HepG2 (cell line): ENCODE measurements around the gene TMCC1. TPM values are rescaled to one million over a fixed set of nuclear protein-coding genes. Genes with fewer than 3 reads are reported as not detected.

Source experiments
- CEBPB ChIP-seq: IDR thresholded peaks from 2 replicates; pipeline ENCODE4 v1.6.1; 2011; ENCODE audit warnings: low read depth, low read length, improper control_type of control experiment, borderline replicate concordance
- EED ChIP-seq: sonication (generic); formaldehyde crosslinking; IDR thresholded peaks from 2 replicates; pipeline ENCODE4 v1.5.0; 2020; ENCODE audit warnings: mild to moderate bottlenecking, missing genetic modification reagents
- GFI1 ChIP-seq: sonication (generic); formaldehyde crosslinking; IDR thresholded peaks from 2 replicates; pipeline ENCODE4 v1.5.0; 2020; ENCODE audit warnings: missing genetic modification reagents, mild to moderate bottlenecking, borderline replicate concordance
- HNRNPUL1 ChIP-seq: fragments of 200-400 bp; formaldehyde crosslinking; IDR thresholded peaks from 2 replicates; pipeline ENCODE4 v1.6.1; 2017; ENCODE audit warnings: low read depth, mild to moderate bottlenecking, low read length, moderate library complexity
- JDP2 ChIP-seq: sonication (generic); formaldehyde crosslinking; IDR thresholded peaks from 2 replicates; pipeline ENCODE4 v1.8.1; 2022; ENCODE audit warnings: missing genetic modification reagents, borderline replicate concordance
- KMT2A ChIP-seq: sonication (generic); formaldehyde crosslinking; IDR thresholded peaks from 2 replicates; pipeline ENCODE4 v1.4.0; 2020; ENCODE audit warnings: missing genetic modification reagents
- MED13 ChIP-seq: sonication (generic); formaldehyde crosslinking; IDR thresholded peaks from 2 replicates; pipeline ENCODE4 v1.5.0; 2020; ENCODE audit warnings: missing genetic modification reagents
- NCOR1 ChIP-seq: fragments of 200-600 bp; sonication (generic); IDR thresholded peaks from 2 replicates; pipeline ENCODE4 v1.7.0; 2017; ENCODE audit warnings: antibody characterized with exemption, low read length, borderline replicate concordance
- PCBP2 ChIP-seq: fragments of 200-400 bp; formaldehyde crosslinking; optimal IDR thresholded peaks from 2 replicates; pipeline ENCODE3; 2018; ENCODE audit warnings: low read length, low read depth; ENCODE audit not compliant: poor library complexity, severe bottlenecking
- RBM39 ChIP-seq: fragments of 200-400 bp; formaldehyde crosslinking; IDR thresholded peaks from one replicate; pipeline ENCODE4 v1.6.1; 2018; ENCODE audit warnings: antibody characterized with exemption, mild to moderate bottlenecking, low read depth, low read length; ENCODE audit not compliant: poor library complexity, severe bottlenecking
- RFX5 ChIP-seq: IDR thresholded peaks from 2 replicates; pipeline ENCODE4 v1.6.1; 2011; ENCODE audit warnings: low read depth, low read length, improper control_type of control experiment
- RNF2 ChIP-seq: fragments of 450-650 bp; conservative IDR thresholded peaks from 2 replicates; pipeline ENCODE4 v1.6.1; 2016; ENCODE audit warnings: low read depth
- SETDB1 ChIP-seq: sonication (generic); formaldehyde crosslinking; IDR thresholded peaks from 2 replicates; pipeline ENCODE4 v1.5.1; 2020; ENCODE audit warnings: missing genetic modification reagents, mild to moderate bottlenecking, borderline replicate concordance
- TBX2 ChIP-seq: sonication (generic); formaldehyde crosslinking; IDR thresholded peaks from 2 replicates; pipeline ENCODE4 v1.5.0; 2020; ENCODE audit warnings: missing genetic modification reagents, mild to moderate bottlenecking, borderline replicate concordance
- TCF7 ChIP-seq: sonication (generic); IDR thresholded peaks from 2 replicates; pipeline ENCODE4 v1.6.1; 2016; ENCODE audit warnings: antibody characterized with exemption, low read depth
- THAP8 ChIP-seq: sonication (generic); formaldehyde crosslinking; IDR thresholded peaks from 2 replicates; pipeline ENCODE4 v1.5.1; 2020; ENCODE audit warnings: missing genetic modification reagents, mild to moderate bottlenecking, borderline replicate concordance
- ZBTB7B ChIP-seq: sonication (generic); formaldehyde crosslinking; IDR thresholded peaks from 2 replicates; pipeline ENCODE4 v1.4.0; 2020; ENCODE audit warnings: missing genetic modification reagents
- ZKSCAN1 ChIP-seq: fragments of 150-350 bp; IDR thresholded peaks from 2 replicates; pipeline ENCODE4 v1.6.1; 2014; ENCODE audit warnings: low read length
- ZNF34 ChIP-seq: sonication (generic); formaldehyde crosslinking; IDR thresholded peaks from 2 replicates; pipeline ENCODE4 v1.4.0; 2020; ENCODE audit warnings: mild to moderate bottlenecking, missing genetic modification reagents, borderline replicate concordance
- ZNF530 ChIP-seq: sonication (generic); formaldehyde crosslinking; IDR thresholded peaks from 2 replicates; pipeline ENCODE4 v1.5.0; 2020; ENCODE audit warnings: low read depth, mild to moderate bottlenecking, missing genetic modification reagents
- ZNF543 ChIP-seq: sonication (generic); formaldehyde crosslinking; IDR thresholded peaks from 2 replicates; pipeline ENCODE4 v1.4.0; 2020; ENCODE audit warnings: mild to moderate bottlenecking, missing genetic modification reagents
- ZNF614 ChIP-seq: IDR thresholded peaks from 2 replicates; pipeline ENCODE4 v1.6.1; 2018; ENCODE audit warnings: missing biosample characterization, missing genetic modification reagents, inconsistent platforms, borderline replicate concordance
- ZNF629 ChIP-seq: sonication (generic); formaldehyde crosslinking; conservative IDR thresholded peaks from 2 replicates; pipeline ENCODE4 v1.5.0; 2020; ENCODE audit warnings: missing genetic modification reagents
- ZNF713 ChIP-seq: sonication (generic); formaldehyde crosslinking; IDR thresholded peaks from 2 replicates; pipeline ENCODE4 v1.4.0; 2020; ENCODE audit warnings: mild to moderate bottlenecking, missing genetic modification reagents
- ZNF841 ChIP-seq: sonication (generic); formaldehyde crosslinking; IDR thresholded peaks from 2 replicates; pipeline ENCODE4 v1.8.1; 2023; ENCODE audit warnings: missing genetic modification reagents, borderline replicate concordance
- polyA plus RNA-seq, 8 experiments: library from polyadenylated mRNA; depleted of rRNA in 3 of 8; stranded (reverse) in 7 of 8; unstranded in 1 of 8; fragments of >200 nt; fragmentation: Illumina TruSeq in 4 of 8; extraction: Trizol in 4 of 8; gene quantifications; 2 replicates each; pipeline versions ENCODE4 v1.2.1 to v1.2.3, GENCODE V29; 2011 to 2016; ENCODE audit warnings: low read depth in 4 of 8, missing spikeins in 1 of 8, mixed read lengths in 1 of 8; ENCODE audit not compliant: insufficient read depth in 1 of 8
- total RNA-seq, 5 experiments: library from RNA; depleted of rRNA; stranded (reverse); fragments of >200 nt; fragmentation: Illumina TruSeq; extraction: Trizol; gene quantifications; 2 replicates each; pipeline ENCODE4 v1.2.3, GENCODE V29; 2016; ENCODE audit warnings: low read depth in 1 of 5
- TF ChIP-seq, protein P1 (sequence below): sonication (generic); formaldehyde crosslinking; IDR thresholded peaks from 2 replicates; pipeline ENCODE4 v1.4.0; 2020; ENCODE audit warnings: missing genetic modification reagents
- TF ChIP-seq, protein P2 (sequence below): sonication (generic); formaldehyde crosslinking; IDR thresholded peaks from 2 replicates; pipeline ENCODE4 v1.4.0; 2020; ENCODE audit warnings: missing genetic modification reagents
- TF ChIP-seq, protein P3 (sequence below): sonication (generic); formaldehyde crosslinking; conservative IDR thresholded peaks from 2 replicates; pipeline ENCODE4 v1.4.0; 2020; ENCODE audit warnings: mild to moderate bottlenecking, missing genetic modification reagents, moderate library complexity

Gene TMCC1
- total and polyA plus RNA-seq, 2 of the 13 experiments (the other 11 are each of a cell fraction or from before 2014, with no cell fraction given): 12.1 to 264 TPM

DNA sequence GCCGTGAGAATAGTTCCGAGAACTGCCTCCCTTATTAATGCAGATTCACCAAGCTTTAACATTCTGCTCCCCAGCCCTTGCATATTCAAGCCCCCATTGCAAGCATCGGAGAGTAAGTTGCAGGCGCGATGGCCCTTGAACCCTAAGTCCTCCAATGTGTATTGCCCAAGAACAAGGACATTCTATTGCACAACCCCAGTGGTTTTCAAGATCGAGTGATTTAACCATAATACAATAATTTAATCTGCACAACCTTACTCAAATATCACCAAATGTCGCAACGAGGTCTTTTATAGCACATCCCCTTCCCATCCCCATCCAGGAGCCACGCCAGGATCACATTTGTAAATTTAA, 265.4 kb downstream of the TMCC1 start (continued):
- no peak for TF ChIP-seq ZNF543 (CRISPR knock-in tag)
- no peak for TF ChIP-seq NCOR1
- TF ChIP-seq, protein P1, sequence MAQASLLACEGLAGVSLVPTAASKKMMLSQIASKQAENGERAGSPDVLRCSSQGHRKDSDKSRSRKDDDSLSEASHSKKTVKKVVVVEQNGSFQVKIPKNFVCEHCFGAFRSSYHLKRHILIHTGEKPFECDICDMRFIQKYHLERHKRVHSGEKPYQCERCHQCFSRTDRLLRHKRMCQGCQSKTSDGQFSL (CRISPR knock-in tag): no peak
- no peak for TF ChIP-seq RFX5
- no peak for TF ChIP-seq ZBTB7B (CRISPR knock-in tag)
- no peak for TF ChIP-seq JDP2
- TF ChIP-seq ZNF614 (CRISPR knock-in tag): no peak
- no peak for TF ChIP-seq ZNF841 (CRISPR knock-in tag)
- TF ChIP-seq CEBPB: peak; percentile 97
- TF ChIP-seq SETDB1 (CRISPR knock-in tag): no peak
- TF ChIP-seq ZKSCAN1: no peak
- TF ChIP-seq ZNF530 (CRISPR knock-in tag): no peak
- 0 out of 2 replicates have a peak, but pooled peaks have one; percentile 13 for TF ChIP-seq EED (CRISPR knock-in tag)
- no peak for TF ChIP-seq ZNF713 (CRISPR knock-in tag)
- no peak for TF ChIP-seq HNRNPUL1
- no peak for TF ChIP-seq TCF7
- no peak for TF ChIP-seq RNF2
- TF ChIP-seq, protein P2, sequence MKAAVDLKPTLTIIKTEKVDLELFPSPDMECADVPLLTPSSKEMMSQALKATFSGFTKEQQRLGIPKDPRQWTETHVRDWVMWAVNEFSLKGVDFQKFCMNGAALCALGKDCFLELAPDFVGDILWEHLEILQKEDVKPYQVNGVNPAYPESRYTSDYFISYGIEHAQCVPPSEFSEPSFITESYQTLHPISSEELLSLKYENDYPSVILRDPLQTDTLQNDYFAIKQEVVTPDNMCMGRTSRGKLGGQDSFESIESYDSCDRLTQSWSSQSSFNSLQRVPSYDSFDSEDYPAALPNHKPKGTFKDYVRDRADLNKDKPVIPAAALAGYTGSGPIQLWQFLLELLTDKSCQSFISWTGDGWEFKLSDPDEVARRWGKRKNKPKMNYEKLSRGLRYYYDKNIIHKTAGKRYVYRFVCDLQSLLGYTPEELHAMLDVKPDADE: no peak
- no peak for TF ChIP-seq RBM39
- TF ChIP-seq, protein P3, sequence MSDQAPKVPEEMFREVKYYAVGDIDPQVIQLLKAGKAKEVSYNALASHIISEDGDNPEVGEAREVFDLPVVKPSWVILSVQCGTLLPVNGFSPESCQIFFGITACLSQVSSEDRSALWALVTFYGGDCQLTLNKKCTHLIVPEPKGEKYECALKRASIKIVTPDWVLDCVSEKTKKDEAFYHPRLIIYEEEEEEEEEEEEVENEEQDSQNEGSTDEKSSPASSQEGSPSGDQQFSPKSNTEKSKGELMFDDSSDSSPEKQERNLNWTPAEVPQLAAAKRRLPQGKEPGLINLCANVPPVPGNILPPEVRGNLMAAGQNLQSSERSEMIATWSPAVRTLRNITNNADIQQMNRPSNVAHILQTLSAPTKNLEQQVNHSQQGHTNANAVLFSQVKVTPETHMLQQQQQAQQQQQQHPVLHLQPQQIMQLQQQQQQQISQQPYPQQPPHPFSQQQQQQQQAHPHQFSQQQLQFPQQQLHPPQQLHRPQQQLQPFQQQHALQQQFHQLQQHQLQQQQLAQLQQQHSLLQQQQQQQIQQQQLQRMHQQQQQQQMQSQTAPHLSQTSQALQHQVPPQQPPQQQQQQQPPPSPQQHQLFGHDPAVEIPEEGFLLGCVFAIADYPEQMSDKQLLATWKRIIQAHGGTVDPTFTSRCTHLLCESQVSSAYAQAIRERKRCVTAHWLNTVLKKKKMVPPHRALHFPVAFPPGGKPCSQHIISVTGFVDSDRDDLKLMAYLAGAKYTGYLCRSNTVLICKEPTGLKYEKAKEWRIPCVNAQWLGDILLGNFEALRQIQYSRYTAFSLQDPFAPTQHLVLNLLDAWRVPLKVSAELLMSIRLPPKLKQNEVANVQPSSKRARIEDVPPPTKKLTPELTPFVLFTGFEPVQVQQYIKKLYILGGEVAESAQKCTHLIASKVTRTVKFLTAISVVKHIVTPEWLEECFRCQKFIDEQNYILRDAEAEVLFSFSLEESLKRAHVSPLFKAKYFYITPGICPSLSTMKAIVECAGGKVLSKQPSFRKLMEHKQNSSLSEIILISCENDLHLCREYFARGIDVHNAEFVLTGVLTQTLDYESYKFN: 0 out of 2 replicates have a peak, but pooled peaks have one; percentile 35
- TF ChIP-seq THAP8 (CRISPR knock-in tag): no peak
- no peak for TF ChIP-seq GFI1 (CRISPR knock-in tag)
- no peak for TF ChIP-seq ZNF34 (CRISPR knock-in tag)
- no peak for TF ChIP-seq KMT2A
- 0 out of 2 replicates have a peak, but pooled peaks have one; percentile 13 for TF ChIP-seq TBX2
- no peak for TF ChIP-seq MED13 (CRISPR knock-in tag)
- TF ChIP-seq PCBP2: no peak
- TF ChIP-seq ZNF629 (CRISPR knock-in tag): no peak
